ENCODE results near the gene PLCD1.

The PLCD1 gene

DNA sequence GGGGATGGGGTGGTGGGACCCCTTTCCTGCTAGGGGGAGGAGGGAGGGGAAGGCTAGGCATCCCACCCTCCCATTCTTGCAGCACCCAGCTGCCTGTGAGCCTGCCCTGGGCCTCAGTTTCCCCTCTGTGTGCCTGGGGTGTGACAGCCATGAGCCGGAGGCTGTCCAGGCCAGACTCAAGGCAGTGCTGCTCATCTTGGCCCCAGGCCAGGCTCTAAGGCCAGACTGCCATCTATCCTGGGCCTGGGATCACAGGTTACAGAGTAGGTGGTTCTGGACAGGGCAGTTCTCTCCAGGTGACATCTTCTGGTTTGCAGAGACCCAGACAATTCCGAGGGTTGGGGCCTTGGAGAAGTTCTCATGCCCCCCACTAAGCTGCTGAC is 42.1 kb downstream of the PLCD1 start:
- in situ Hi-C loops (cut with HindIII; ENCODE audit: low sequenced_read_pairs) = no loop called here
- no peak for DNase-seq (ENCODE audit: low read depth, low spot score)
- TF ChIP-seq, protein P1, sequence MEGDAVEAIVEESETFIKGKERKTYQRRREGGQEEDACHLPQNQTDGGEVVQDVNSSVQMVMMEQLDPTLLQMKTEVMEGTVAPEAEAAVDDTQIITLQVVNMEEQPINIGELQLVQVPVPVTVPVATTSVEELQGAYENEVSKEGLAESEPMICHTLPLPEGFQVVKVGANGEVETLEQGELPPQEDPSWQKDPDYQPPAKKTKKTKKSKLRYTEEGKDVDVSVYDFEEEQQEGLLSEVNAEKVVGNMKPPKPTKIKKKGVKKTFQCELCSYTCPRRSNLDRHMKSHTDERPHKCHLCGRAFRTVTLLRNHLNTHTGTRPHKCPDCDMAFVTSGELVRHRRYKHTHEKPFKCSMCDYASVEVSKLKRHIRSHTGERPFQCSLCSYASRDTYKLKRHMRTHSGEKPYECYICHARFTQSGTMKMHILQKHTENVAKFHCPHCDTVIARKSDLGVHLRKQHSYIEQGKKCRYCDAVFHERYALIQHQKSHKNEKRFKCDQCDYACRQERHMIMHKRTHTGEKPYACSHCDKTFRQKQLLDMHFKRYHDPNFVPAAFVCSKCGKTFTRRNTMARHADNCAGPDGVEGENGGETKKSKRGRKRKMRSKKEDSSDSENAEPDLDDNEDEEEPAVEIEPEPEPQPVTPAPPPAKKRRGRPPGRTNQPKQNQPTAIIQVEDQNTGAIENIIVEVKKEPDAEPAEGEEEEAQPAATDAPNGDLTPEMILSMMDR (IDR thresholded peaks at IDR 0.05; ENCODE audit: low read depth, low read length) = no peak
- H3K4me3 ChIP-seq (ENCODE audit: low read depth, low read length) = no peak overlapping the region

DNA sequence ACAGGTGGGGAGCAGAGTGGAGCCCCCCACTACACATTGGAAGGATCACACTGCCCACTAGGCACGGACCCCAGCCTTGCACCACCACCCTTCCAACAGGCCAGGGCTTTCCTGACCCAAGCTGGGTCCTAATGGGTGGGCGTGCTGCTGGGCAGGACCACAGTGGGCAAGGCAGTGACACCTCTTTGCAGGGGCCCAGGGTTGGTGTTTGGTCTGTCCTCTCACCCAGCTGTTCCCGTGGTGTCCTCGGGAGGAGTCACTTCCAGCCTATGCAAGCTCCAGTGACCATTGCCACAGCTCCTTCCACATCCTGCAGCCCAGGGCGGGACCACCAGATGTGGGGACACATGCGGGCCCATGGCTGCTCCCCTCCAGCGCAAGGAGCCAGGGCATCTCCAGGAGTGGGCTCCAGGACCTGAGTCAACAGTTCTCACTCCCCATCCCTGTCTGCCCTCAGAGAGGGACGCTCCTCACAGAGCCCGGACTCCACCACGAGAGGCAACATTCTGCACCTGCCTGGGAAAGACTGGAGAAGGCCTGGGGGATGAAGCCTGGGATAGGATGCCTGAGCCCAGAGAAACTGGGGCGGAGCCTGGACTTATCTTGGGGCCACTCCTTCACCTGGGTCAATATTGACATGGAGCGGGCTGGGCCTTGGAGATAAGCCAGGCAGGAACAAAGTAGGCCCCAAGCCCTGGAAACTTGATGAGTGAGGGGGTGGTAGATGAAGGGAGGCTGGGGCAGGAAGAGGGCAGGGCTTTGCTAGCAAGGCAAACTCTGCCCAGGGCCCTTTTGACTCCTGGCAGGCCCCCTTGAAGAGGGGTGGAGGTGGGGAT is 42.7 kb downstream of the PLCD1 start:
- H3K4me3 ChIP-seq (ENCODE audit: low read depth, low read length) = no peak overlapping the region
- no peak for DNase-seq (ENCODE audit: low read depth, low spot score)
- TF ChIP-seq, protein P1 (IDR thresholded peaks at IDR 0.05; ENCODE audit: low read depth, low read length) = no peak
- in situ Hi-C loops (cut with HindIII; ENCODE audit: low sequenced_read_pairs) = no loop called here

- TF ChIP-seq, protein P1 (IDR thresholded peaks at IDR 0.05; ENCODE audit: low read depth, low read length) = no peak
- in situ Hi-C loops (cut with HindIII; ENCODE audit: low sequenced_read_pairs) = no loop called here
These were observed 43.7 kb downstream of the PLCD1 start for GRCh38 chr3:37985637-37986320.

GRCh38 chr3:37984596-37984995 is 44.8 kb downstream of the PLCD1 start:
- H3K4me3 ChIP-seq (ENCODE audit: low read depth, low read length) = no peak overlapping the region
- TF ChIP-seq, protein P1 (IDR thresholded peaks at IDR 0.05; ENCODE audit: low read depth, low read length) = no peak
- in situ Hi-C loops (cut with HindIII; ENCODE audit: low sequenced_read_pairs) = no loop called here
- no peak for DNase-seq (ENCODE audit: low read depth, low spot score)

More at GRCh38 chr3:37985637-37986320, 43.7 kb downstream of the PLCD1 start:
- DNase-seq (ENCODE audit: low read depth, low spot score) = no peak
- no peak overlapping the region for H3K4me3 ChIP-seq (ENCODE audit: low read depth, low read length)

GRCh38 chr3:37984051-37984450 is 45.4 kb downstream of the PLCD1 start:
- in situ Hi-C loops (cut with HindIII; ENCODE audit: low sequenced_read_pairs) = no loop called here
- TF ChIP-seq, protein P1 (IDR thresholded peaks at IDR 0.05; ENCODE audit: low read depth, low read length) = no peak
- no peak overlapping the region for H3K4me3 ChIP-seq (ENCODE audit: low read depth, low read length)
- no peak for DNase-seq (ENCODE audit: low read depth, low spot score)

- DNase-seq (ENCODE audit: low read depth, low spot score) = no peak
- TF ChIP-seq, protein P1 (IDR thresholded peaks at IDR 0.05; ENCODE audit: low read depth, low read length) = no peak
- in situ Hi-C loops (cut with HindIII; ENCODE audit: low sequenced_read_pairs) = no loop called here
- H3K4me3 ChIP-seq (ENCODE audit: low read depth, low read length) = no peak overlapping the region
These were observed 47.1 kb downstream of the PLCD1 start for GRCh38 chr3:37982331-37982730.
